Smooth muscle cell of the brain vasculature (primary cell): ENCODE results near the gene GRIN2C.
"Not testable (repeated sequence)": the region's sequence is repeated elsewhere in the genome, so short reads cannot be mapped to it uniquely, and the experiment has no call there.

Experiments used
- DNase-seq: peaks from one replicate; pipeline ENCODE4 v3.0.0-alpha.2; 2012; ENCODE audit warnings: low read depth, low spot score

The GRIN2C gene

GRCh38 chr17:74879308-74879707 is 19.6 kb upstream of the GRIN2C start:
- DNase-seq: no peak

GRCh38 chr17:74878658-74879057 is 19.0 kb upstream of the GRIN2C start:
- DNase-seq: no peak

- DNase-seq: no peak
These were observed 18.2 kb upstream of the GRIN2C start for GRCh38 chr17:74877592-74878548.

GRCh38 chr17:74875977-74876593 is 16.4 kb upstream of the GRIN2C start:
- DNase-seq: no peak

GRCh38 chr17:74875155-74875976 is 15.7 kb upstream of the GRIN2C start:
- no peak for DNase-seq

- DNase-seq: no peak
These were observed 14.9 kb upstream of the GRIN2C start for GRCh38 chr17:74874615-74875037.

- no peak for DNase-seq
These were observed 14.4 kb upstream of the GRIN2C start for GRCh38 chr17:74873874-74874614.

GRCh38 chr17:74873037-74873873 is 13.6 kb upstream of the GRIN2C start:
- DNase-seq: peak; percentile 100

- DNase-seq: no peak
These were observed 12.8 kb upstream of the GRIN2C start, which contains the start of gene FDXR for GRCh38 chr17:74872313-74873036. TSS of gene FDXR (minus strand) at chr17:74872994. CDS start at chr17:74872944, 50 bp downstream.

GRCh38 chr17:74871356-74872076 is 11.8 kb upstream of the GRIN2C start:
- DNase-seq: no peak

GRCh38 chr17:74870512-74870911 is 10.8 kb upstream of the GRIN2C start:
- DNase-seq: no peak

GRCh38 chr17:74870028-74870427 is 10.3 kb upstream of the GRIN2C start:
- not testable (repeated sequence) for DNase-seq

GRCh38 chr17:74868908-74869255 is 9.2 kb upstream of the GRIN2C start:
- no peak for DNase-seq

- no peak for DNase-seq
These were observed 8.7 kb upstream of the GRIN2C start for GRCh38 chr17:74868251-74868907.

- DNase-seq: no peak
These were observed 6.6 kb upstream of the GRIN2C start for GRCh38 chr17:74866198-74866835.

GRCh38 chr17:74865504-74866197 is 6.0 kb upstream of the GRIN2C start:
- no peak for DNase-seq

- no peak for DNase-seq
These were observed 5.2 kb upstream of the GRIN2C start for GRCh38 chr17:74864866-74865395.
